Measurements from ENCODE around the gene CTNND1. TPM values are rescaled to one million over a fixed set of nuclear protein-coding genes. Genes with fewer than 3 reads are reported as not detected.
A peak's percentile ranks its signal among the peaks of the same experiment; 100 is the strongest.

Gene CTNND1
- total and polyA plus RNA-seq, 10 of the 15 experiments (the other 5 are each of a cell fraction or from before 2014, with no cell fraction given): 4.7 to 70.0 (median 30.0) TPM

DNA sequence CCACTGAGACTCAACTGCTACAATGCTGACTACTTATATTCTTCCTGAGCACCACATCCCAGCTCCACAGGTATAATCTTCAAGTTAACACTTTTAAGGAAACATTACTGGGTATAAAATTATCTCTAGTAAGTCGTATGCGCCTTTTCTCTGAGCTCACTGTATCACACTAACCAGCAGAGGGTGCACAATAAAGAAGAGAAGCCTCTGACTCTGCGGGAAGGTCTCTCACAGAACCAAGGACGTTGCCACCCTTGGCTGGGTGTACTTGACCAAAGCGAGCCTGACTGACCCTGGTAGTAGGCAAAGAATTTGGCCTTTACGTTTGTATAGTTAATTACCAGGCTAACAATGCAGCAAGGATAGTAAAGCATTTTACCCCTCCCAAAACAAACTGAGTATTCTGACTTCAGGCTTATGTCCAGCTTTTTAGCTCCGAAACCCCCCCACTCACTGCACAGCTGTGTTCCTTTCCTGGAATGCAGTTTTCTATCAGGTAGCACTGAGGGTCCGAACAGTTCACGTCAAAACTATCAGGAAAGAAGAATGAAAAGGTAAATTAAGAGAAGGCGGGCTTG is 9.8 kb upstream of the CTNND1 start, which contains the start of gene BTBD18:
BTBD18 (minus strand) TSS at position 144 of the 578 bp plus-strand sequence. CDS start 631 bp downstream, outside the sequence.
- ATAC-seq (peak; percentile 93), FAIRE-seq (peak; percentile 52), DNase-seq (ENCODE audit: low read depth, low spot score) (no peak)
- H3K9me3 ChIP-seq (replicated peaks; ENCODE audit: control insufficient read depth, insufficient read depth, low read length): no peaks in the 10 kb centered on the region; the same call in 2 of the 3 replicates
- H3K4me2 ChIP-seq (ENCODE audit: control insufficient read depth, insufficient read depth): no peak within 1 kb of the TSS
- no peaks in the 10 kb centered on the region for H3K79me2 ChIP-seq (ENCODE audit: control insufficient read depth, insufficient read depth, low read length)
- intact Hi-C loops (cut with micrococcal nuclease; ENCODE audit: unreplicated experiment): loop anchor here (1.0 kb wide), 1 partner anchor 49 kb away; no protein-coding TSS in a partner anchor
- ChIA-PET POLR2A (interaction anchor here (0.7 to 1.4 kb wide), 4 partner anchors 10 to 767 kb away, joined by 3 to 6 read pairs (median 4); partner anchors contain the start of gene CTNND1), CTCF (interaction anchor here (0.7 to 12.2 kb wide), 17 partner anchors 10 to 878 kb away, joined by 3 to 227 read pairs (median 5); partner anchors contain the start of genes CTNND1, MED19 and SELENOH), SMC1A (ENCODE audit: uncharacterized antibody, unreplicated experiment) (interaction anchor here (0.5 to 3.3 kb wide), 18 partner anchors 9 to 774 kb away, joined by 3 to 58 read pairs (median 4); partner anchors contain the start of genes CTNND1 and SELENOH), RAD21 (ENCODE audit: unreplicated experiment) (interaction anchor here (1.0 to 3.2 kb wide), 6 partner anchors 9 to 761 kb away, joined by 3 to 69 read pairs (median 6); partner anchors contain the start of gene CTNND1)
- in situ Hi-C loops (cut with MboI): no loop called here
- 67% methylated on average over 10 of the region's 10 CpGs for WGBS (ENCODE audit: insufficient coverage, insufficient replicate concordance, low lambda C conversion rate, missing lambda C conversion rate)
- no peaks in the 10 kb centered on the region; a peak in 1 of 4 replicates for H3K36me3 ChIP-seq (ENCODE audit: control insufficient read depth in 2 of 2, insufficient read depth in 2 of 2, low read length in 1 of 2)
- no peak within 1 kb of the TSS for H3K4me3 ChIP-seq
- H3K4me1 ChIP-seq (ENCODE audit: control insufficient read depth, insufficient read depth, low read length): no peaks in the 10 kb centered on the region
- no peaks in the 10 kb centered on the region for H3K27me3 ChIP-seq (replicated peaks in 1 of 2; ENCODE audit: control insufficient read depth in 2 of 2, insufficient read depth in 2 of 2, low read length in 1 of 2)
- no peaks in the 10 kb centered on the region for H4K20me1 ChIP-seq (ENCODE audit: control insufficient read depth, insufficient read depth)
- H3K9ac ChIP-seq (ENCODE audit: control insufficient read depth, insufficient read depth, low read length): no peak within 1 kb of the TSS
- TF ChIP-seq, protein P1, sequence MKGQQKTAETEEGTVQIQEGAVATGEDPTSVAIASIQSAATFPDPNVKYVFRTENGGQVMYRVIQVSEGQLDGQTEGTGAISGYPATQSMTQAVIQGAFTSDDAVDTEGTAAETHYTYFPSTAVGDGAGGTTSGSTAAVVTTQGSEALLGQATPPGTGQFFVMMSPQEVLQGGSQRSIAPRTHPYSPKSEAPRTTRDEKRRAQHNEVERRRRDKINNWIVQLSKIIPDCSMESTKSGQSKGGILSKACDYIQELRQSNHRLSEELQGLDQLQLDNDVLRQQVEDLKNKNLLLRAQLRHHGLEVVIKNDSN (IDR thresholded peaks at IDR 0.05; ENCODE audit: borderline replicate concordance, extremely low read length, insufficient read depth, low read depth, low read length): no peak
- TF ChIP-seq NBN (IDR thresholded peaks at IDR 0.05): 0 out of 2 replicates have a peak, but pooled peaks have one; percentile 36
- TF ChIP-seq, protein P2, sequence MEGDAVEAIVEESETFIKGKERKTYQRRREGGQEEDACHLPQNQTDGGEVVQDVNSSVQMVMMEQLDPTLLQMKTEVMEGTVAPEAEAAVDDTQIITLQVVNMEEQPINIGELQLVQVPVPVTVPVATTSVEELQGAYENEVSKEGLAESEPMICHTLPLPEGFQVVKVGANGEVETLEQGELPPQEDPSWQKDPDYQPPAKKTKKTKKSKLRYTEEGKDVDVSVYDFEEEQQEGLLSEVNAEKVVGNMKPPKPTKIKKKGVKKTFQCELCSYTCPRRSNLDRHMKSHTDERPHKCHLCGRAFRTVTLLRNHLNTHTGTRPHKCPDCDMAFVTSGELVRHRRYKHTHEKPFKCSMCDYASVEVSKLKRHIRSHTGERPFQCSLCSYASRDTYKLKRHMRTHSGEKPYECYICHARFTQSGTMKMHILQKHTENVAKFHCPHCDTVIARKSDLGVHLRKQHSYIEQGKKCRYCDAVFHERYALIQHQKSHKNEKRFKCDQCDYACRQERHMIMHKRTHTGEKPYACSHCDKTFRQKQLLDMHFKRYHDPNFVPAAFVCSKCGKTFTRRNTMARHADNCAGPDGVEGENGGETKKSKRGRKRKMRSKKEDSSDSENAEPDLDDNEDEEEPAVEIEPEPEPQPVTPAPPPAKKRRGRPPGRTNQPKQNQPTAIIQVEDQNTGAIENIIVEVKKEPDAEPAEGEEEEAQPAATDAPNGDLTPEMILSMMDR (IDR thresholded peaks at IDR 0.05 in 2 of 3, conservative IDR thresholded peaks at IDR 0.05 in 1 of 3; ENCODE audit: control insufficient read depth in 2 of 3, extremely low read depth in 1 of 3, insufficient read depth in 1 of 3, low read depth in 3 of 3, low read length in 3 of 3): peak; percentile 38 to 50 (median 50); a peak in 5 of 6 replicates
- TF ChIP-seq BMI1 (IDR thresholded peaks at IDR 0.05; ENCODE audit: borderline replicate concordance): no peak
- TF ChIP-seq, protein P3, sequence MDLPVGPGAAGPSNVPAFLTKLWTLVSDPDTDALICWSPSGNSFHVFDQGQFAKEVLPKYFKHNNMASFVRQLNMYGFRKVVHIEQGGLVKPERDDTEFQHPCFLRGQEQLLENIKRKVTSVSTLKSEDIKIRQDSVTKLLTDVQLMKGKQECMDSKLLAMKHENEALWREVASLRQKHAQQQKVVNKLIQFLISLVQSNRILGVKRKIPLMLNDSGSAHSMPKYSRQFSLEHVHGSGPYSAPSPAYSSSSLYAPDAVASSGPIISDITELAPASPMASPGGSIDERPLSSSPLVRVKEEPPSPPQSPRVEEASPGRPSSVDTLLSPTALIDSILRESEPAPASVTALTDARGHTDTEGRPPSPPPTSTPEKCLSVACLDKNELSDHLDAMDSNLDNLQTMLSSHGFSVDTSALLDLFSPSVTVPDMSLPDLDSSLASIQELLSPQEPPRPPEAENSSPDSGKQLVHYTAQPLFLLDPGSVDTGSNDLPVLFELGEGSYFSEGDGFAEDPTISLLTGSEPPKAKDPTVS (IDR thresholded peaks at IDR 0.05; ENCODE audit: low read depth, low read length): no peak
- TF ChIP-seq, protein P4, sequence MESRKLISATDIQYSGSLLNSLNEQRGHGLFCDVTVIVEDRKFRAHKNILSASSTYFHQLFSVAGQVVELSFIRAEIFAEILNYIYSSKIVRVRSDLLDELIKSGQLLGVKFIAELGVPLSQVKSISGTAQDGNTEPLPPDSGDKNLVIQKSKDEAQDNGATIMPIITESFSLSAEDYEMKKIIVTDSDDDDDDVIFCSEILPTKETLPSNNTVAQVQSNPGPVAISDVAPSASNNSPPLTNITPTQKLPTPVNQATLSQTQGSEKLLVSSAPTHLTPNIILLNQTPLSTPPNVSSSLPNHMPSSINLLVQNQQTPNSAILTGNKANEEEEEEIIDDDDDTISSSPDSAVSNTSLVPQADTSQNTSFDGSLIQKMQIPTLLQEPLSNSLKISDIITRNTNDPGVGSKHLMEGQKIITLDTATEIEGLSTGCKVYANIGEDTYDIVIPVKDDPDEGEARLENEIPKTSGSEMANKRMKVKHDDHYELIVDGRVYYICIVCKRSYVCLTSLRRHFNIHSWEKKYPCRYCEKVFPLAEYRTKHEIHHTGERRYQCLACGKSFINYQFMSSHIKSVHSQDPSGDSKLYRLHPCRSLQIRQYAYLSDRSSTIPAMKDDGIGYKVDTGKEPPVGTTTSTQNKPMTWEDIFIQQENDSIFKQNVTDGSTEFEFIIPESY (IDR thresholded peaks at IDR 0.05): peak; percentile 70; the same call in 1 of the 2 replicates
- TF ChIP-seq SMC3 (IDR thresholded peaks at IDR 0.05; ENCODE audit: borderline replicate concordance, low read length): peak; percentile 78; the same call in 1 of the 2 replicates
- 0 out of 2 replicates have a peak, but pooled peaks have one; percentile 17 for TF ChIP-seq MXI1 (IDR thresholded peaks at IDR 0.05; ENCODE audit: low read depth, low read length)
- TF ChIP-seq RAD21 (IDR thresholded peaks at IDR 0.05; ENCODE audit: insufficient read depth, low read depth, low read length): peak; percentile 63
- TF ChIP-seq ZZZ3 (IDR thresholded peaks at IDR 0.05; ENCODE audit: control insufficient read depth, insufficient read length, low read depth): no peak
- no TSS peak for BruUV-seq (replicated peaks)
- no peak within 1 kb of the TSS for H2AFZ ChIP-seq (ENCODE audit: control insufficient read depth, low read depth, low read length)
- H3K27ac ChIP-seq (ENCODE audit: control insufficient read depth, insufficient read depth): no peak within 1 kb of the TSS

Data from GM12878 (cell line).